GM18861 (cell line): ENCODE measurements around the gene SDK2.

Source experiments
- ATAC-seq: cut with Tn5 transposase; IDR thresholded peaks from one replicate; pipeline ENCODE4 v1.9.1; 2021; ENCODE audit not compliant: unreplicated experiment

Gene SDK2

DNA sequence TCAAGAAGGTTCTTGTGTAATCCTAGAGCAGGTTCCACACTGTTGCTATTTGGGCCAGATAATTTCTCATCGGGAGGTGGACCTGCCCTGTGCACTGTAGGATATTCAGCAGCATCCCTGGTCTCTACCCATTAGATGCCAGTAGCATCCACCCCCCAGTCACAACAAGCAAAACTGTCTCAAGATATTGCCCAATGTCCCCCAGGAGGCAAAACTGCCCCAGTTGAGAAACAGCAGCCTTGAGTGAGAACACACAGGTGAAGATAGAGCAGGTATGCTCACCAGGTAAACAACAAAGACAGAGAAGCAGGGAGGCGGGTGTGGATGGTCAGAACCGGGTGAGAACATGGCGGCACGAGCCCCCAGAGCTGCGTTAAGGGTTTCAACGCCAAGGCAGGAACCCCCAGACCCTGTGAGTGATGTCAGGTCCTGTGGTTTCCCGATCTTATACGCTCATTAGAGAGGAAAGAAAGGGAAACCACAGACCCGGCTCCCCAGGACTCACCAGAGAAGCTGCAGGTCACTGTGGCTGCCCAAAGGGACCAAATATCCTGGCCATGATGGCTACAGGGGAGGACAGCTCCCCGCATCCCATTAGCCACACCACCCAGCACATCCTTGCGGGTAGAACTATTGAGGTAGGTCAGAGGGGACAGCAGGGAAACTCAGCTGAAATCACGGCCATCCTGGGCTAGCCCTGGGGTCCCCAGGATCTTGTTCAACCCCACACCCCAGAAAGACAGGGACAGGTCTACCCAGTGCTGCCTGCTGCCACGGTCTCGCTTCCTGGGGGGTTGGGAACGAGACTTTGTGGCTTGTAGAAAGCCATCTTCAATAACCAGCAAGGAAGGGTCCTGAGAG, 353.6 kb downstream of the SDK2 start:
- ATAC-seq: no peak

DNA sequence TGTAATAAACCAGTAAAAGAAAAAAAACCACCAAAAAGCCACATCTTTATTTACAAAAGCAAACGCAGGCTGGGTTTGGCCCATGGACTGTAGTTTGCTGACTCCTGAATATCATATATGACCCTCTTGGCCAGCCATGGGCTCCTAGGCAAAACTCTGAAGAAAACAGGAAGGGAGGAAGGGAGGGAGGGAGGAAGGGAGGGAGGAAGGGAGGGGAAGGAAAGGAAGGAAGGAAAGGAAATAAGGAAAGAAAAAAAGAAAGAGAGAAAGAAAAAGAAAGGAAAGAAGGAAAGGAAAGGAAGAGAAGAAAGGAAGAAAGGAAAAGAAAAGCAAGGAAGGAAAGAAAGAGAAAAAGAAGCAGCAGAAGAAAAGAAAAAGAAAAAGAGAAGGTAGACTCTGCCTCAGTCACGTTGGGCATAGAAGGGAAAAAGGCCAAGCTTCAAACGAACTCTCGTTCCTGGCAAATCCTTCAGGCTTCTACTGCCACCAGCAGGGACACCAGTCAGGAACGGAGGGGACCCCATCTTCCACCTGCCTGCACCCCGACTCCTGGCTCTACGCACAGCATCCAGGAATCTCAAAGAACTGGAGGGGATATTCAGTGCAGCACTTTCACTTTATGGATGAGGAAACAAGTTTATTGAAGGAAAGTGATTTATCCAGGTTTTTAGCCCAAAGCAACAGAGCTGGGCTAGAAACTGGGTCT, 354.5 kb downstream of the SDK2 start:
- no peak for ATAC-seq

DNA sequence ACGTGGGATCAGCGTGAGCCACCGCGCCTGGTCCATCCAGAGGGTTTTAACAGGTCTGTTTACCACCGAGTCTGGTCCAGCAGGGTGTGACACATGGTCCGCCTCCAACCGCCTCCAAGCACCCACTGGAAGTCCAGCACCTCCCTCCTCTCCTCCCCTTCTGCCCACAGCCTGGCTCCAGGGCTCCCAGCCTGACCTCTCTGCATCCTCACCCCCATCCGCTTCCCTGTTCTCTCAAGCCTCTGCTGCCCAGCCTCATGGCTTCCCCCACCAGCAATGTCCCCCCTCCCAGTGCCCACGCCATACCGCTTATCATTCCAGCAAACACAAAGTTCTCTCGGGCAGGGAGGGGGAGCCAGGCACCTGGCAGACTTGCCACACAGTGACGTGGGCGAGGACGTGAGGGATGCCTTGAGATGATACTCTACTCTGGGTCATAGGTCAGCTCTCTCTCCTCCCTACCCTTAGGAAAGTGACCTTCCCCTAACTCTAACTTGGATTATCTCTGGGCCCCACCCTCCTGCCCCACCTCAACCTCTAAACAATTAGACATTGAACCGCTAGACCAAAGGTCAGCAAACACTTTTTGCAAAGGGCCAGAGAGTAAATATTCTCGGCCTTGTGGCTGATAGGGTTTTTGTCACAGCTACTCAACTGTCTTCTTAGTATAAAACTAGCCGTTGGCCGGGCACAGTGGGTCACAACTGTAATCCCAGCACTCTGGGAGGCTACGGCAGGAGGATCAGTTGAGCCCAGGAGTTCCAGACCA, 355.5 kb downstream of the SDK2 start:
- no peak for ATAC-seq

GRCh38 chr17:73286863-73287296, 357.4 kb downstream of the SDK2 start:
- ATAC-seq: no peak

DNA sequence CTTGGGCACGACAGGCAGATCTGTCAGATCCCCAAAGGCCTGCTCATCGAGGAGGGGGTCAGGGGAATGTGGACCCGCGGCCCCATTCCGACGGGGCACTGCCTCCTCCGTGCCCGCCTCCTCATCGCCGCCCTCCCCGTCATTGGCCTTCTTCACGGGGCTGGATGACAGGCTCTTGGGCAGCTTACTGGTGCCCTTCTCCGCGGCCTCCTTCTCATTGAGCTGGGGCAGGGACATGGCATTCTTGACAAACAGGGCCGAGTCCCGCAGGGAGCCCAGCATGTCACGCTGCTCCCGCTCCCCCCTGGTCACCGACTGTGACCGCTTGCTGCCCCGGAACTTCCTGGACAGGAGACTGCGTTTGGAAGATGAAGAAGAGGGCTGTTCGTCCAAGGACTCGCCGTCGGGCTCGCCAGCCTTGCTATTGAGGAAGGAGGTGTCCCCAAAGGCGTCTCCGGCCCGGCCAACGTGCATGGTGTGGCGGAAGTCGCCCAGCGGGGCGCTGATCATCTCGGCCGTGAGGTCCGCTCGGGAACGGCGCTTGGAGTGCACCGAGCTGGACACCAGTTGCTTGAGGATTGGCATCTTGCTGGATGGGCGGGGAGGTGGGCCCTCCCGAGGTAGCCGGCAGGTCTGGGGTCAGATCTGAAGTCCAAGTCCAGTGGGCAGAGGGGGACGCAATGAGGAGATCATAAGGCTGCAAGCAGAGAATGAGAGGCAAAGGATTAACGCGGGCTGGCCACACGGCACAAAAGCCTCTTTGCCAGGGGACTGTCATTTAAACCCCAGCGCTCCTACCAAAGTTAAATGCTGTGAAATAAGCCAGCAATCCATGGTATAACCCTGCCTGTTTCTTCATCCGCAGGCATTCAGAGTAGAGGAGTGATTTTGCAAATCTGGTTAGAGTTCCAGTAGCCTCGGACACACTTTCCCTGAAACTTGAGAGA, 358.1 kb downstream of the SDK2 start:
- ATAC-seq: no peak

DNA sequence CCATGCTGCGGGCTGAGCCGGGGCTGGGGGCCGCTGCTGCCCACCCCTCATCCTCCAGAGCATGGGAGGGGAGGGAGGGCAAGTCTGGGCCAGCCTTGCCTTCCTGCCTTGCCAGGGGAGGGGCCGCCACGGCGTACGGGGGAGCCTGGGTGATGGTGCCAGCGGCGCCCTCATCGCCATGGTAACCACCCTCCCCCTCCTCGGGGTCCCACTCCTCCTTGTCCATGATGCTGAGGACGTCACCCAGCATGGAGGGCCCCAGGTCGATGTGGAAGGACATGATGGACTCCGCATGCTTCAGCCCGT, 358.7 kb downstream of the SDK2 start:
- ATAC-seq: no peak

DNA sequence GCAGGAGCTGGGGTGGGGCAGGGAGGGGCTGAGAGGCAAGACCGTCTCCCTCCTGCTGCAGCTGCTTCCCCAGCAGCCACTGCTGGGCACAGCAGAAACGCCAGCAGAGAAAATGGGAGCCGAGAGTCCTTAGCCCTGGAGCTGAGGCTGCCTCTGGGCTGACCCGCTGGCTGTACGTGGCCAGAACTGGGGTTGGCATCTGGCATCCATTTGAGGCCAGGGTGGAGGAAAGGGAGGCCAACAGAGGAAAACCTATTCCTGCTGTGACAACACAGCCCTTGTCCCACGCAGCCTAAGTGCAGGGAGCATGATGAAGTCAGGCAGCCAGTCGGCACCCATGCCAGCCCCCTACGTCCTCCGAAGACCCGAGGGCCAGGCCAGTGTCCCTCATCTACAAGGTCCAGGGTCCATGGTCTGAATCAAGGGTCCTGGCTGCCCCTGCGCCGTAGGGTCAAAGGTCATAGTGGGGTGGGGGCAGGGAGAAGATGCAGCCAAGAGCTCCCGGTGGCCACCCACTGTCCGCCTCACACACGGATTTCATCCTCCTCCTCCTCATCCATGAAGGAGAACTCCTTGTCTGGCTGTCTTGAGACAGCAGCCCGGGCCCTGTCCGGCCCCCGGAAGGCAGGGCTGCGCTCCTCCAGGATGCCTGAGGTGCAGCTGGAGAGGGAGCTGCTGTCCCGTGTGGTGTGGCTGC, 359.2 kb downstream of the SDK2 start:
- ATAC-seq: no peak
